AG08395 (cell line): ENCODE data around the gene DEFB131B.
"Not testable (repeated sequence)": the region's sequence is repeated elsewhere in the genome, so short reads cannot be mapped to it uniquely, and the experiment has no call there.

Experiments used
- DNase-seq: peaks from one replicate; pipeline ENCODE4 v3.0.0; 2012; ENCODE audit warnings: mixed read lengths, low spot score

The DEFB131B gene, protein sequence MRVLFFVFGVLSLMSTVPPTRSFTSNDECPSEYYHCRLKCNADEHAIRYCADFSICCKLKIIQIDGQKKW

DNA sequence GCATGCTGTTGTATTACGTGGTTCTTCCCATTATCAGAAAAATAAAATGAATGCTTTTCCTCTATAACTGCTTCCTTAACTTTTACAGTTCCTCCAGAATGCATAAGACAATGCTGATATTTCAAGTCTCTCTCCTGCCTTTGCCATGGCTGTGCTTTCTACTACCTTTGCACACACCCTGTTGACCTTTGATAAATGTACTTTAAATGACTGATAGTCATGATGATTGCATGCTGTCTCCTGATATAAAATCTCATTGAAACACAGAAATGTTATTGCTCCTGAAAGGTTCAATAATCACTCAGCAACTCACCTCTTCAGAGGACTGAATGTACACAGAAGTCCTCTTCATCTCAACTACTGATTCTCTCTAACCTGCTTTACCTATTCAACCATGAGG lies at the start of gene DEFB131B:
Gene DEFB131B (plus strand): TSS at position 395 of the 400 bp plus-strand sequence. CDS start 0 bp downstream, at position 395.
- DNase-seq, result not testable (repeated sequence)

DNA sequence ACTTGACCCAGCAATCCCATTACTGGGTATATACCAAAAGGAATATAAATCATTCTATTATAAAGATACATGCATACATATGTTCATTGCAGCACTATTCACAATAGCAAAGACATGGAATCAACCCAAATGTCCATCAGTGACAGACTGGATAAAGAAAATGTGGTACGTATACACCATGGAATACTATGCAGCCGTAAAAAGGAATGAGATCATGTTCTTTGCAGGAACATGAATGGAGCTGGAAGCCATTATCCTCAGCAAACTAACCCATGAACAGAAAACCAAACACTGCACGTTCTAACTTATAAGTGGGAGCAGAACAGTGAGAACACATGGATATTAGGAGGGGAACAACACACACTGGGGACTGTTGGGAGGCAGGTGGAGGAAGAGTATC lies 49.0 kb upstream of the DEFB131B start:
- DNase-seq, result not testable (repeated sequence)

DNA sequence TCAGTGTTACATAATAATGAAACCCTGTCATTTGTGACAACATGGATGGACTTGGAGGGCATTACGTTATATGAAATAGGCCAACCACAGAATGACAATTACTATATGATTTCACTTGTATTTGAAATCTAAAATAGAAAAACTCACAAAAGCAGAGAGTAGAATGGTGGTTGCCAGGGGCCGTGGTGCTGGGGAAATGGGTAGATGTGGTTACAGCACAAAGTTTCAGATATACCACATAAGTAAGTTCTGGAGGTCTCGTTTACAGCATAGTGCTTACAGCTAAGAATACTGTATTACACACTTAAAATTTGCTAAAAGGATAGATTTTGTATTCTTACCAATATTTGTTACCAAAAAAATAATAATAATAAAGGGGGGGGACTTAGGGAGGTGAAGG lies 48.6 kb upstream of the DEFB131B start:
- not testable (repeated sequence) for DNase-seq

DNA sequence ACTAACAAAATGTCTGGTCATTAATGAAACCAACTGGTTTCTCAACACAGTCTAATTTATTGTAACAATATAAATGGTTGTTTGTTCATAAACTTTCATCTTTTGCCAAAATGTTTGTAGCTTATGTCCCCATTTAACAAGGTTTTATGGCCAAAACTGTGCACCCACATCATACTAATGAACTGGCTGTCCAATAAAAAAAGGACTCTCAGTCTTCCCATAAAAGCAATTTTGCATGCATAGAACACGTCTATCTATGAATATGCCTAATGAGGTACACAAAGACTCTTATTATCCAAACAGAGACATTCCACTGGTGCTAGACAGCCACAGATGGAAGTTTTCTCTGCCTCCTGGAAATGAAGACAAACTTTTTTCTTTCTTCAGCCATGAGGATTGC lies 45.4 kb upstream of the DEFB131B start, which contains the start of gene DEFB108B:
Gene DEFB108B (plus strand): TSS at position 390 of the 400 bp plus-strand sequence. CDS start 0 bp downstream, at position 390.
- not testable (repeated sequence) for DNase-seq

DNA sequence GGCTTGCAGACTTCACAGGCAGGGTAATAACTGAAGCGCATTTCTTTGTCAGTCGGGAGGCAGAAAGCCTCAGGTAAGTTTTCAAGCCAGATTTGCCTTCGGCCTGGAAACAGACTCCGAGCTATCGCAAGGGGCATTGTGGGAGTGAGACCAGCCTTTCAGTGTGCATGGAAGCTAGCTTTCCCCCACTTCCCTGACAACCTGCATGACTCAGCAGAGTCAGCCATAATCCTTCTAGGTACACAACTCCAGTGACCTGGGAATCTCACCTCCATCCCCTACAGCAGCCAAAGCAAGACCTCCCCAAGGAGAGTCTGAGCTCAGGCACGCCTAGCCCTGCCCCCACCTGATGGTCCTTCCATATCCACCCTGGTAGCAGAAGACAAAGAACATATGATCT lies 35.5 kb upstream of the DEFB131B start:
- not testable (repeated sequence) for DNase-seq

DNA sequence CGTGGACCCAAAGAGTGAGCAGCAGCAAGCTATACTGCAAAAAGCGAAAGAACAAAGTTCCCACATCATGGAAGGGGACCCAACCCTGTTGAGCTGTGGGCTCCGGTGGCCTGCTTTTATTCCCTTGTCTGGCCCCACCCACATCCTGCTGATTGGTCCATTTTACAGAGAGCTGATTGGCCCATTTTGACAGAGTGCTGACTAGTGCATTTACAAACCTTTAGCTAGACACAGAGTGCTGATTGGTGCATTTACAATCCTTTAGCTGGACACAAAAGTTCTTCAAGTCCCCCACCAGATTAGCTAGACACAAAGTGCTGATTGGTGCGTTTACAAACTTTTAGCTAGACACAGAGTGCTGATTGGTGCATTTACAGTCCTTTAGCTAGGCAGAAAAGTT lies 34.9 kb upstream of the DEFB131B start:
- not testable (repeated sequence) for DNase-seq

DNA sequence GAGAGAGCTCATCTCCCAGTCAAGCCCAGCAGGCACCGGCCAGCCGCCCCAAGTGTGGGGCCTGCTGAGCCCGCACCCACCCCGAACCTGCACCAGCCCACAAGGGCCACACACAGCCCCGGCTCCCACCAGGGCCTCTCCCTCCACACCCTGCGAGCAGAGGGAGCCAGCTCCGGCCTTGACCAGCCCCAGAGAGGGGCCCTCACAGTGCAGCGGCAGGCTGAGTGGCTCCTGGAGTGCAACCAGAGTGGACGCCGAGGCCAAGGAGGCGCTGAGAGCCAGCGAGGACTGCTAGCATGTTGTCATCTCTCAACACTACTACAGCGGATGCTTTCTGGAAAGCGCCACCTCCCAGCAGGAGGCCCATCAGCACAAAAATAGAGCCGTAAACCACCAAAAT lies 34.4 kb upstream of the DEFB131B start:
- DNase-seq, result no peak

DNA sequence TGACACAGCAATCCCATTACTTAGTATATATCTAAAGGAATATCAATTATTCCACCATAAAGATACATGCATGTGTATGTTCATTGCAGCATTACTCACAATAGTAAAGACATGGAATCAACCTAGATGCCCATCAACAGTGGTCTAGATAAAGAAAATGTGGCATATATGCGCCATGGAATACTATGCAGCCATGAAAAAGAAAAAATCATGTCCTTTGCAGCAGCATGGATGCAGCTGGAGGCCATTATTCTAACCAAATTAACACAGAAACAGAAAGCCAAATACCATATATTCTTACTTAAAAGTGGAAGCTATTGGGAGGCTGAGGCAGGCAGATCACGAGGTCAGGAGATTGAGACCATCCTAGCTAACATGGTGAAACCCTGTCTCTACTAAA lies 24.4 kb upstream of the DEFB131B start:
- not testable (repeated sequence) for DNase-seq

DNA sequence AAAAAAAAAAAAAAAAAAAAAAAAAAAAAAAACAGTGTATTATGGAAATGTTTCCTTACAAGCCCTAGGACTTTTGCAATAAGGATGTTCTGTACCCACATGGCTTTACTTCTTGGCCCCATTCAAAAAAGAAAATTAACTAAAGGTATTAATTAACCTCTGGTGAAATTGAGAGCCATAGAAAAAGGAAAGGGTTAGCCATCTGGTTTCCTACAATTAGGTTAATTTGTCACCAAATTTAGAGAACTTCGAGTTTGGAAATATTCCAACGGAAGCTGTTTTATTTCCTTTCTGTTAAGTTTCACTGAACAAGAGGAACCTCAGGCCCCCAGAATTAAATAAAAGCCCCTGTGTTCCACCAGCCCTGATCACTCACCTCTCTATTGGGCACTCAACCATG lies 22.4 kb upstream of the DEFB131B start:
- not testable (repeated sequence) for DNase-seq

DNA sequence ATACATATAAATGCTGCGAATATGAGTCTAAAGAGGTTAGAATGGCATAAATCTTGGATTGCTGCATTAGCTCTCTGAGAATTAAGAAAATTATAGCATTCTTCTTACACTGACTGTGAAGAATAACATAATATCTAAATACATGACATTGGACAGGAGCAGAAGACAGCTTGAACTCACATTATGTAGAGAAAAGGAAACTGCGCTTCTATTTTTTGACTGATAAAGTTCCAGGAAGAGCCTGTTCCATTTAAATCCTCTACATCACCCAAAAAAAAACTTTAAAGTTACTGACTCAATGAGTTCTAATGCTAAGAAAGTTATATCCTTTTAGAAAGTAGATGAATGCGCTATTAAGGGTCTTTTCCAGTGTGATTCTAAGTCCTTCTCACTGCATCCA lies 17.4 kb upstream of the DEFB131B start:
- not testable (repeated sequence) for DNase-seq

DNA sequence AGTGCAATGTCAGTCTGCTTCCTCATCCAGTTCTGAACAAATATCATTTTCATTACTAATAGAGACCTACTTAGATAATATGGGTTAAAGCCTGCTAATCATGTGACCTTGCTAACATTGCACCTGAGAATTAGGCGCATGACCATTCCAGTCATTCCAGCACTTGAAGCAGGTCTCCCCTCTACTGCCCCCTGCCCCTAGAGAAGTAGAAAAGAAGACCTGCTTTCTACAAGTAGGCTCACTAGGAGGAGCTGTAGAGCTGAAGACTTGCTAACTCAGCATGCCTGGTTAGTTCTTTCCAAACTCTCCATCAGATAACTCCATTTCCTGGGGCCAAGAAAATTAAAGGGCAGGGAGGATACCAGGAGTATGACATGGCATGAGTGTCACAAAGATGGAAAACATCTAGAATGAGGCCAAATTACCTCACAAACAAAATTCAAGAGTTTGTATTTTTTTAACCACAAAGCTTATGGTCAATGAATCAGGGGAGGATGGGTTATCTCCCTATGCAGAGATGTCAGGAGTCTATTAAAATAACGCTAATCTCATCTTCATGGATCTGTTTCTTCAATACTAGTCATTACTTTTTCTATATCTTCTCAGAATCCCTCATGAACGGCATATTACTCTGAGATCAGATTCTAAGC lies 14.2 kb upstream of the DEFB131B start:
- not testable (repeated sequence) for DNase-seq

DNA sequence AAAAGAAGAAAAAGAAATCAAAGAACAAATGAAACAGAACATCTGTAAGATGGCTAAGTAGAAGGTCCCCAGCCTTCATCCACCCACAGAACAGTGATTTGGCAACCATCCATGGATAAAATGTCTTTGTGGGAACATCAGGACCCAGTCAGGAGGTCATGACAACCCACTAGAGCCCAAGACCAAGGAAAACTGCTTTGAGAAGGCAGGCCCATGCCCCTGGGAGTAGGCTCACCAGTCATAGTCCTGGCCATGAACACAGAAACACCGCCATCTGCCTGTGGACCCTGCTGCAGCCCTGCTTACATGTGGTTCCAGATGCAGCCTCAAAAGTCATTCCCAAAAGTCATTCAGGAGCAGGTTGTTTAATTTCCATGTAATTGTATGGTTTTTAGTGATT lies 11.0 kb upstream of the DEFB131B start:
- DNase-seq, result not testable (repeated sequence)

DNA sequence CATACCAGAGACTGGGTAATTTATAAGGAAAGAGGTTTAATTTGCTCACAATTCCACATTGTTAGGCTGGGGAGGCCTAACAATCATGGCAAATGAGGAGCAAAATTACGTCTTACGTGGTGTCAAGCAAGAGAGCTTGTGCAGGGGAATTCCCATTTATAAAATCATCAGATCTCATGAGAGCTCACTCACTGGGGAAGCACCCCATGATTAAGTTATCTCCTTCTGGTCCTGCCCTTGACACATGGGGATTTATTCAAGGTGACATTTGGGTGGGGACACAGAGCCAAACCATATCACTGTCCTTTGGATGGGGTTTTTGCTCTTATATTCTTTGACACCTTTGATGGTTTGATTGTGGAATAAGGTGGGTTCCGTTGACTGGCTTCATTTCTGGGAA lies 8.3 kb upstream of the DEFB131B start:
- DNase-seq, result not testable (repeated sequence)

DNA sequence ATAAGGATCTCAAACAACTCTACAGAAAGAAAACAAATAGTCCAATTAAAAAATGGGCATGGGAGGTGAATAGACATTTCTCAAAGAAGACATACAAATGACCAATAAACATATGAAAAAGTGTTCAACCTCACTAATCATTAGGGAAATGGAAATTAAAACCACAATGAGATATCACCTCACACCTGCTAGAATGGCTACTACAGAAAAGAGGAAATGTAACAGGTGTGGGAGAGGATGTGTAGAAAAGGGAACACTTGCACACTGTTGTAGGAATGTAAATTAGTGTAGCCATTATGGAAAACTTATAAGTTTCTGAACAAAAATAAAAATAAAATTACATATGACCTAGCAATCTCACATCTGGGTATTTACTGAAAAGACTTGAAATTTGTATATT lies 7.6 kb upstream of the DEFB131B start:
- DNase-seq, result not testable (repeated sequence)

DNA sequence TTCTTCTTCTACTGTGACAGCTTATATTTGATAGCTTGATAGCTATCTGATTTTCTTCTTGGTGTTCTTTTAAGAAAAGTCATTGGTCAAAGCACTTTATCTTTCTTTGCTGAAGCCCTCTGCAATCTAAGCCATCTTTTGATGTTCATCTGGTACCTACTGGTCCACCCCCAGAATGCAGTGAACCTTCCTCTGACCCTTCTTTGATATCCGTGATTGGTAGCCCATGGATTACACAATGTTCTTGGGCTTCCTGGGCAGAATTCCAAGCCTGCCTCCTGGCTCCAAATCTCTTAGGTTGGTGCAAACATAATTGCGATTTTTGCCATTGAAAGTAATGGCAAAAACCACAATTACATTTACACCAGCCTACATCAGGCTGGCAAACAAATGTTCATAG lies 2.0 kb upstream of the DEFB131B start:
- not testable (repeated sequence) for DNase-seq

DNA sequence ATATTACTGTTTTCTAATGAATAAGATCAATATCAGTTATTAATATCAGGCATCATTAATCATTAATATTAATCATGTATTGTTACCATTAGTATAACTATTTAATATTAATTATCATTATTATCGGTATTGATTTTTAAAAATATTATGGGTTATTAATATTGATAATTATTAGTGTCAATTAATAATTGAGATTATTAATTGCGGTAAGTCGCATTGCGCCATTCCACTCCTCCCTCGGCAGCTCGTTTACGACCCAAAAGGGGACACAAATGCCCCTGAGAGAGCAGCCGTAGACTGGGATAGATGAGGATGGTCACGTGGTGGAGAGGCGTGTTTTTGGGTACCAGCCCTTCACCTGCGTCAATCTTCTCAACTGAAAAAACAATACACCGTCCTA lies 7.6 kb downstream of the DEFB131B start:
- not testable (repeated sequence) for DNase-seq

DNA sequence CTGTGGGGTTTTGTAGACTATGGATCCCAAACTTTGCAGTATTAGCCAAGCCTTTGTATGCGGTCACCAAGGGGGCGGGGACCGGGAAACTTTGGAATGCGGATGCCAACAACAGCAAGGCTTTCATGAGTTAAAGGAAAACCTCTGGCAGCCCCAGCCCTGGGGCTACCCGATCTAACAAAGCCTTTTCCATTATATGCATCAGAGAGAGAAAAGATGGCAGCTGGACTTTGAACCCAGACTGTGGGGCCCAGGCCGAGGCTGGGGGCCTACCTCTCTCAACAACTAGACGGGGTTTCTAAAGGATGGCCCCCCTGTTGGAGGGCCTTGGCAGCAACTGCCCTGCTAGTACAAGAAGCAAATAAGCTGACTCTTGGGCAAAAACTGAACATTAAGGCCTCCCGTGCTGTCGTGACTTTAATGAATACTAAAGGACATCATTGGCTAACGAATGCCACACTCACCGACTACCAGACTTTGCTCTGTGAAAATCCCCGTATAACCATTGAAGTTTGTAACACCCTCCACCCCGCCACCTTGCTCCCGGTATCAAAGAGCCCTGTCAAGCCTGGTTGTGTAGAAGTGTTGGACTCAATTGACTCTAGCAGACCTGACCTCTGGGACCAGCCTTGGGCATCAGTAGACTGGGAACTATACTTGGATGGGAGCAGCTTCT lies 10.2 kb downstream of the DEFB131B start:
- not testable (repeated sequence) for DNase-seq

DNA sequence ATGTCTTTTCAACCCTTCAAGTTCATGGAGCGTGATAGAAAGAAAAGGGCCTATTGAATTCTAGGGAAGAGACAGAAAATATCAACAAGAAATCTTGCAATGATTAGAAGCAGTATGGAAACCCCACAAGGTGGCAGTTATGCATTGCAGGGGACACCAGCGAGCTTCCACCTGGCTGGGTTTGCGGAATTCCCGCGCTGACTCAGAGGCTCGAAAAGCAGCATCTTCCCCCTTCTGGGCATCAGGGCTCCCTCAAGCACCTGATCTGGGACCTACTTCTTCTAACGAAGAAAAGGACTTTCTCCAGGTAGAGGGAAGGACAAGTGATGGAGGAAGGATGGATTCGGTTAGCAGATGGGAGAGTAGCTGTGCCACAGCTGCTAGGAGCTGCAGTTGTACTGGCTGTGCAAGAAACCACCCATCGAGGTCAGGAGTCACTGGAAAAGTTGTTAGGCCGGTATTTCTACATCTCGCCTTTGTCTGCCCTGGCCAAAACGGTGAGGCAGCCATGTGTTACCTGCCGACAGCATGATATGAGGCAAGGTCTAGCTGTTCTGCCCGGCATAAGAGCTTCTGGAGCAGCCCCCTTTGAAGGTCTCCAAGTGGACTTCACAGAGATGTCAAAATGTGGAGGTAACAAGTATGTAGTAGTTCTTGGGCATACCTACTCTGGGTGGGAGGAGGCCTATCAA lies 11.1 kb downstream of the DEFB131B start:
- DNase-seq, result not testable (repeated sequence)

DNA sequence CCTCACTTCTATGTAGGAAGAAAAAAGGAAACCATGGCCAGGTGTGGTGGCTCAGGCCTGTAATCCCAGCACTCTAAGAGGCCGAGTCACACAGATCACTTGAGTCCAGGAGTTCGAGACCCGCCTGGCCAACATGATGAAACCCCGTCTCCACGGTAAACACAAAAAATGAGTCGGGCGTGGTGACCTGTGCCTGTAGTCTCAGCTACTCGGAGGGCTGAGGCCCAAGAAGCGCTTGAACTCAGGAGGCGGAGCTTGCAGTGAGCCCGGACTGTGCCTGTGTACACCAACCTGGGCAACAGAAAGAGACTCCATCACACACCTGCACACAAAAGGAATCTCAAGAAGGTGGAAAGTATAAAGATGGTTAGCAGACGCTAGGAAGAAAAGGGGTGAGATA lies 17.7 kb downstream of the DEFB131B start:
- DNase-seq, result no peak

DNA sequence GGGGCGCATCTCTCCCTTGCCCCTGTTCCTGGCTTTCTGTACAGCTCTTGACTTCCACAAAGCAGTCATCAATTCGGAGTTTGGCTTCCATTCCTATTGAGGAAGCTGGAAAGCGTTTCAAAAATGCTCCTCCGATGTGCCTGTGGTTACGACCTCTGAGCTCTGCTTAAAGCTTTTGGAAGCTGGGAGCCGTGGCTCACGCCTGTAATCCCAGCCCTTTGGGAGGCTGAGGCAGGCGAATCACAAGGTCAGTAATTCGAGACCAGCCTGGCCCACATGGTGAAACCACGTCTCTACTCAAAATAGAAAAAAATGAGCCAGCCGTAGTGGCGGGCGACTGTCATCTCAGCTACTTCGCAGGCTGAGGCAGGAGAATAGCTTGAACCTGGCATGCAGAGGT lies 22.9 kb downstream of the DEFB131B start:
- not testable (repeated sequence) for DNase-seq

DNA sequence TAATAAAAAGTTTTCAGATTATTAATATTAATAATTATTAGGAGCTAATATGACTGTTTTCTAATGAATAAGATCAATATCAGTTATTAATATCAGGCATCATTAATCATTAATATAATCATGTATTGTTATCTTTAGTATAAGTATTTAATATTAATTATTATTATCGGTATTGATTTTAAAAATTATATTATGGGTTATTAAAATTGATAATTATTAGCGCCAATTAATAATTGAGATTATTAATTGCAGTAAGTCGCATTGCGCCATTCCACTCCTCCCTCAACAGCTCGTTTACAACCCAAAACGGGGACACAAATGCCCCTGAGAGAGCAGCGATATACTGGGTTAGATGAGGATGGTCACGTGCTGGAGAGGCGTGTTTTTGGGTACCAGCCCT lies 30.0 kb downstream of the DEFB131B start:
- DNase-seq, result no peak

DNA sequence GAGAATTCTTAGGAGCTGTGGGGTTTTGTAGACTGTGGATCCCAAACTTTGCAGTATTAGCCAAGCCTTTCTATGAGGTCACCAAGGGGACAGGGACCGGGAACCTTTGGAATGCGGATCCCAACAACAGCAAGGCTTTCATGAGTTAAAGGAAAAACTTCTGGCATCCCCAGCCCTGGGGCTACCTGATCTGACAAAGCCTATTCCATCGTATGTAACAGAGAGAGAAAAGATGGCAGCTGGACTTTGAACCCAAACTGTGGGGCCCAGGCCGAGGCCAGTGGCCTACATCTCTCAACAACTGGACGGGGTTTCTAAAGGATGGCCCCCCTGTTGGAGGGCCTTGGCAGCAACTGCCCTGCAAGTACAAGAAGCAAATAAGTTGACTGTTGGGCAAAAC lies 32.5 kb downstream of the DEFB131B start:
- DNase-seq, result not testable (repeated sequence)
